ENCODE measurements around the gene FOCAD.

FOCAD gene

GRCh38 chr9:20684035-20684874, at the start of gene FOCAD:
Gene FOCAD, plus strand, starts transcription at chr9:20684259. Its CDS starts 31,095 bp downstream, at chr9:20715354.
- peak; percentile 92 for DNase-seq (ENCODE audit: low read depth)
- TF ChIP-seq CTCF (conservative IDR thresholded peaks at IDR 0.05; ENCODE audit: low read length) = no peak
- peak within 1 kb of the TSS; percentile 87 for H3K4me3 ChIP-seq (ENCODE audit: low read length)

GRCh38 chr9:20634895-20635294, 49.2 kb upstream of the FOCAD start:
- TF ChIP-seq CTCF (conservative IDR thresholded peaks at IDR 0.05; ENCODE audit: low read length) = no peak
- no peak overlapping the region for H3K4me3 ChIP-seq (ENCODE audit: low read length)
- no peak for DNase-seq (ENCODE audit: low read depth)

GRCh38 chr9:20636888-20637440, 47.1 kb upstream of the FOCAD start:
- TF ChIP-seq CTCF (conservative IDR thresholded peaks at IDR 0.05; ENCODE audit: low read length) = no peak
- no peak for DNase-seq (ENCODE audit: low read depth)
- no peak overlapping the region for H3K4me3 ChIP-seq (ENCODE audit: low read length)

GRCh38 chr9:20640331-20641187, 43.5 kb upstream of the FOCAD start:
- no peak overlapping the region for H3K4me3 ChIP-seq (ENCODE audit: low read length)
- DNase-seq (ENCODE audit: low read depth) = no peak
- TF ChIP-seq CTCF (conservative IDR thresholded peaks at IDR 0.05; ENCODE audit: low read length) = no peak

- no peak for TF ChIP-seq CTCF (conservative IDR thresholded peaks at IDR 0.05; ENCODE audit: low read length)
- no peak overlapping the region for H3K4me3 ChIP-seq (ENCODE audit: low read length)
- DNase-seq (ENCODE audit: low read depth) = no peak
Observed at GRCh38 chr9:20642045-20642444, 42.0 kb upstream of the FOCAD start.

GRCh38 chr9:20643660-20644059, 40.4 kb upstream of the FOCAD start:
- TF ChIP-seq CTCF (conservative IDR thresholded peaks at IDR 0.05; ENCODE audit: low read length) = no peak
- H3K4me3 ChIP-seq (ENCODE audit: low read length) = no peak overlapping the region
- DNase-seq (ENCODE audit: low read depth) = no peak
